Liver (tissue), 9 donors: Measurements from ENCODE around the gene MYCBPAP. TPM values are rescaled to one million over a fixed set of nuclear protein-coding genes. Genes with fewer than 3 reads are reported as not detected.

Experiments used
- DNase-seq: peaks from one replicate; pipeline ENCODE4 v3.0.0-alpha.2; 2017; ENCODE audit warnings: low spot score
- H3K27ac ChIP-seq, 2 donors: one replicate each; pipeline ENCODE4 v1.7.0; 2013; ENCODE audit warnings: inconsistent platforms in 2 of 2, low read length in 2 of 2, control low read depth in 1 of 2, low read depth in 1 of 2, mild to moderate bottlenecking in 1 of 2
- H3K27me3 ChIP-seq, 4 donors: one replicate each; pipeline versions ENCODE4 v1.6.1 to v1.7.0; 2013; ENCODE audit warnings: low read length in 3 of 4, inconsistent platforms in 1 of 4, mild to moderate bottlenecking in 1 of 4, moderate library complexity in 1 of 4; ENCODE audit not compliant: control insufficient read depth in 4 of 4, insufficient read depth in 4 of 4
- H3K36me3 ChIP-seq, 4 donors: one replicate each; pipeline versions ENCODE4 v1.6.1 to v1.7.0; 2013; ENCODE audit warnings: low read length in 3 of 4, mild to moderate bottlenecking in 3 of 4, low read depth in 1 of 4, moderate library complexity in 1 of 4; ENCODE audit not compliant: control insufficient read depth in 4 of 4, insufficient read depth in 3 of 4
- H3K4me1 ChIP-seq, 4 donors: one replicate each; pipeline versions ENCODE4 v1.6.1 to v1.7.0; 2013; ENCODE audit warnings: low read length in 3 of 4, mild to moderate bottlenecking in 3 of 4, moderate library complexity in 1 of 4; ENCODE audit not compliant: control insufficient read depth in 4 of 4, insufficient read depth in 4 of 4
- H3K4me3 ChIP-seq, 3 donors: one replicate each; pipeline versions ENCODE4 v1.6.1 to v1.7.0; 2013; ENCODE audit warnings: low read length in 3 of 3, control low read depth in 1 of 3, low read depth in 1 of 3, mild to moderate bottlenecking in 1 of 3
- H3K9ac ChIP-seq, 2 donors: one replicate each; pipeline ENCODE4 v1.7.0; 2013; ENCODE audit warnings: low read length in 2 of 2, mild to moderate bottlenecking in 2 of 2, moderate library complexity in 2 of 2, control low read depth in 1 of 2, low read depth in 1 of 2
- H3K9me3 ChIP-seq, 4 donors: one replicate each; pipeline versions ENCODE4 v1.6.1 to v1.7.0; 2013; ENCODE audit warnings: low read length in 3 of 4; ENCODE audit not compliant: control insufficient read depth in 4 of 4
- ATF3 ChIP-seq: IDR thresholded peaks from 2 replicates; pipeline ENCODE4 v1.6.1; 2016; ENCODE audit warnings: antibody characterized with exemption
- CTCF ChIP-seq: fragments of 150-350 bp; IDR thresholded peaks from 2 replicates; pipeline ENCODE4 v1.5.1; 2017; ENCODE audit warnings: improper control_type of control experiment, low read depth, low read length; ENCODE audit not compliant: missing input control
- EGR1 ChIP-seq, 2 donors: IDR thresholded peaks; 2 replicates each; pipeline ENCODE4 v1.6.1; 2016 to 2018; ENCODE audit warnings: antibody characterized with exemption in 2 of 2, low read depth in 2 of 2
- FOXA1 ChIP-seq: IDR thresholded peaks from 2 replicates; pipeline ENCODE4 v1.6.1; 2016; ENCODE audit warnings: antibody characterized with exemption
- FOXA2 ChIP-seq: IDR thresholded peaks from 2 replicates; pipeline ENCODE4 v1.6.1; 2016; ENCODE audit warnings: antibody characterized with exemption
- GABPA ChIP-seq, 2 donors: IDR thresholded peaks in 1 of 2; conservative IDR thresholded peaks in 1 of 2; 2 replicates each; pipeline ENCODE4 v1.6.1; 2016; ENCODE audit warnings: antibody characterized with exemption in 2 of 2, mild to moderate bottlenecking in 1 of 2, moderate library complexity in 1 of 2
- HNF4A ChIP-seq, 2 donors: conservative IDR thresholded peaks; 2 replicates each; pipeline ENCODE4 v1.6.1; 2016; ENCODE audit warnings: antibody characterized with exemption in 2 of 2, mild to moderate bottlenecking in 2 of 2
- HNF4G ChIP-seq: IDR thresholded peaks from 2 replicates; pipeline ENCODE4 v1.6.1; 2016; ENCODE audit warnings: antibody characterized with exemption
- MAX ChIP-seq: IDR thresholded peaks from 2 replicates; pipeline ENCODE4 v1.6.1; 2016; ENCODE audit warnings: antibody characterized with exemption
- NR2F2 ChIP-seq: IDR thresholded peaks from 2 replicates; pipeline ENCODE4 v1.6.1; 2016; ENCODE audit warnings: antibody characterized with exemption
- RAD21 ChIP-seq, 2 donors: IDR thresholded peaks; 2 replicates each; pipeline ENCODE4 v1.6.1; 2016; ENCODE audit warnings: antibody characterized with exemption in 2 of 2, mild to moderate bottlenecking in 2 of 2
- REST ChIP-seq: IDR thresholded peaks from 2 replicates; pipeline ENCODE4 v1.6.1; 2016; ENCODE audit warnings: antibody characterized with exemption, mild to moderate bottlenecking
- RXRA ChIP-seq, 2 donors: IDR thresholded peaks; 2 replicates each; pipeline ENCODE4 v1.6.1; 2017 to 2018; ENCODE audit warnings: antibody characterized with exemption in 2 of 2, mild to moderate bottlenecking in 1 of 2
- SP1 ChIP-seq: IDR thresholded peaks from 2 replicates; pipeline ENCODE4 v1.6.1; 2018; ENCODE audit warnings: antibody characterized with exemption, mild to moderate bottlenecking
- TAF1 ChIP-seq: conservative IDR thresholded peaks from 2 replicates; pipeline ENCODE4 v1.6.1; 2016; ENCODE audit warnings: antibody characterized with exemption, mild to moderate bottlenecking
- YY1 ChIP-seq: IDR thresholded peaks from 2 replicates; pipeline ENCODE4 v1.6.1; 2016; ENCODE audit warnings: antibody characterized with exemption, mild to moderate bottlenecking
- ZBTB33 ChIP-seq: IDR thresholded peaks from 2 replicates; pipeline ENCODE4 v1.6.1; 2016; ENCODE audit warnings: antibody characterized with exemption
- WGBS: extraction: QIAGEN DNeasy Blood & Tissue Kit; methylation state at CpG from one replicate; pipeline ENCODE4 v1.1.7; 2013; 5-methylcytosine and 5-hydroxymethylcytosine counted together
- polyA plus RNA-seq, 2 donors: library from polyadenylated mRNA; stranded (reverse) in 1 of 2; unstranded in 1 of 2; fragments of 200-250 nt in 1 of 2; fragments of >200 nt in 1 of 2; fragmentation: Nextera tagmentation in 1 of 2; extraction: Ambion mirVana in 1 of 2; gene quantifications; one replicate each; pipeline versions ENCODE4 v1.2.1 to v1.2.3, GENCODE V29; 2013 to 2015
- total RNA-seq, 2 donors: library from RNA; depleted of rRNA; stranded (reverse); fragments of >200 nt; gene quantifications; one replicate each; pipeline ENCODE4 v1.2.3, GENCODE V29; 2014
- donor health status: healthy.
- donor health status: healthy.
- donor health status: healthy.
- donor health status: healthy.
- donor health status: healthy.

Gene MYCBPAP
- total and polyA plus RNA-seq, 4 donors: 0.23 to 0.25 TPM; not detected in 2

- TF ChIP-seq GABPA (IDR thresholded peaks at IDR 0.05 in 1 of 2, conservative IDR thresholded peaks at IDR 0.05 in 1 of 2) (no peak), RAD21 (IDR thresholded peaks at IDR 0.05) (no peak), FOXA2 (no peak), HNF4G (no peak), HNF4A (conservative IDR thresholded peaks at IDR 0.05) (no peak), MAX (no peak), REST (no peak), CTCF (no peak), RXRA (IDR thresholded peaks at IDR 0.05) (no peak), NR2F2 (no peak), ATF3 (no peak), ZBTB33 (no peak), SP1 (no peak), YY1 (no peak), EGR1 (IDR thresholded peaks at IDR 0.05; ENCODE audit: low read depth in 2 of 2) (no peak), TAF1 (no peak), FOXA1 (no peak)
- H3K36me3 ChIP-seq: peaks cover 12 to 21% (median 17%) of the 10 kb centered on the region in 4 donors
- no peak overlapping the region for H3K4me3 ChIP-seq
- no peaks in the 10 kb centered on the region for H3K4me1 ChIP-seq
- WGBS: 91% methylated on average over 2 of the region's 2 CpGs
- DNase-seq: no peak
- H3K27me3 ChIP-seq: no peaks in the 10 kb centered on the region
- H3K27ac ChIP-seq: no peak overlapping the region
- no peak overlapping the region for H3K9ac ChIP-seq
- no peaks in the 10 kb centered on the region for H3K9me3 ChIP-seq
Measured at GRCh38 chr17:50488880-50489279, 19.4 kb upstream of the MYCBPAP start.

GRCh38 chr17:50491505-50491904, 16.7 kb upstream of the MYCBPAP start:
- Histone ChIP-seq H3K27ac (no peak overlapping the region), H3K9ac (no peak overlapping the region), H3K9me3 (no peaks in the 10 kb centered on the region), H3K4me1 (no peaks in the 10 kb centered on the region), H3K4me3 (no peak overlapping the region), H3K27me3 (no peaks in the 10 kb centered on the region), H3K36me3 (peaks cover 0 to 5% (median under 1%) of the 10 kb centered on the region in 4 donors)
- 78% methylated on average over 1 of the region's 1 CpG for WGBS
- TF ChIP-seq GABPA (IDR thresholded peaks at IDR 0.05 in 1 of 2, conservative IDR thresholded peaks at IDR 0.05 in 1 of 2): no peak
- TF ChIP-seq MAX: no peak
- TF ChIP-seq HNF4A (conservative IDR thresholded peaks at IDR 0.05): no peak
- TF ChIP-seq YY1: no peak
- no peak for TF ChIP-seq FOXA2
- no peak for TF ChIP-seq ZBTB33
- TF ChIP-seq NR2F2: no peak
- no peak for DNase-seq
